ENCODE data around the gene IFIT3.

GRCh38 chr10:89308266-89308665, 19.5 kb upstream of the IFIT3 start:
- TF ChIP-seq CTCF (IDR thresholded peaks at IDR 0.05) (no peak), POLR2A (IDR thresholded peaks at IDR 0.05) (no peak)
